A549 (cell line): ENCODE data around the gene SSBP3. TPM values are rescaled to one million over a fixed set of nuclear protein-coding genes. Genes with fewer than 3 reads are reported as not detected.

ENCODE experiments used
- ATAC-seq, 2 experiments: fragments of 200-7000 bp in 1 of 2; fragments of >200 bp in 1 of 2; cut with Nextera tagmentation in 1 of 2; cut with Tn5 transposase in 1 of 2; 3 replicates each; pipeline versions ENCODE4 v1.8.0 to v1.9.1; 2018 to 2020; ENCODE audit warnings: mild to moderate bottlenecking in 1 of 2, moderate library complexity in 1 of 2
- CTCF ChIA-PET: fragments of 300-600 bp; sonication (Branson Sonifier 250); formaldehyde crosslinking; extraction: SDS; loops from one replicate; lab custom pipeline; 2021; ENCODE audit warnings: antibody characterized with exemption, inconsistent platforms; lab: Yijun Ruan, JAX
- POLR2A ChIA-PET: fragments of 350-600 bp; formaldehyde crosslinking; extraction: SDS; loops from one replicate; lab custom pipeline; 2021; ENCODE audit warnings: antibody characterized with exemption, inconsistent platforms; lab: Yijun Ruan, JAX
- DNase-seq, 2 experiments: peaks; one replicate each; pipeline versions ENCODE4 v3.0.0 to v3.0.0-alpha.2; 2011 to 2016; ENCODE audit warnings: low read depth in 1 of 2, low spot score in 1 of 2
- FAIRE-seq: peaks from 2 replicates; lab custom pipeline; 2011; peaks lifted over from hg19 to GRCh38; lab: Jason Lieb, UNC
- H3K27ac ChIP-seq, 2 experiments: fragments of >200 bp; sonication (Bioruptor Twin); formaldehyde crosslinking; 3 replicates each; pipeline ENCODE4 v1.5.1; 2016 to 2017
- H3K4me1 ChIP-seq: fragments of >200 bp; sonication (Bioruptor Twin); formaldehyde crosslinking; 3 replicates; pipeline ENCODE4 v1.6.1; 2016
- H3K4me2 ChIP-seq: fragments of >200 bp; sonication (Bioruptor Twin); formaldehyde crosslinking; 3 replicates; pipeline ENCODE4 v1.6.1; 2016
- H3K4me3 ChIP-seq: fragments of >200 bp; sonication (Bioruptor Twin); formaldehyde crosslinking; 3 replicates; pipeline ENCODE4 v1.5.1; 2016
- H3K9me3 ChIP-seq: fragments of >200 bp; sonication (Bioruptor Twin); formaldehyde crosslinking; 3 replicates; pipeline ENCODE4 v1.6.1; 2016
- CBX8 ChIP-seq: fragments of 200-600 bp; sonication (generic); IDR thresholded peaks from 2 replicates; pipeline ENCODE4 v1.6.1; 2016
- CHD2 ChIP-seq: fragments of 150-350 bp; IDR thresholded peaks from 2 replicates; pipeline ENCODE4 v1.6.1; 2014; ENCODE audit warnings: low read length; ENCODE audit not compliant: partially characterized antibody
- EHF ChIP-seq: fragments of 250-450 bp; sonication (Bioruptor Pico); IDR thresholded peaks from 2 replicates; pipeline ENCODE4 v1.5.0; 2020; ENCODE audit warnings: mild to moderate bottlenecking
- HOXB13 ChIP-seq: fragments of 250-450 bp; sonication (Bioruptor Pico); IDR thresholded peaks from 2 replicates; pipeline ENCODE4 v1.5.0; 2020; ENCODE audit warnings: low read depth, mild to moderate bottlenecking, moderate library complexity
- KDM1A ChIP-seq: fragments of 200-600 bp; sonication (generic); IDR thresholded peaks from 2 replicates; pipeline ENCODE4 v1.6.1; 2016; ENCODE audit warnings: low read depth, mild to moderate bottlenecking
- KDM5A ChIP-seq: fragments of 200-600 bp; sonication (generic); IDR thresholded peaks from 2 replicates; pipeline ENCODE4 v1.6.1; 2016; ENCODE audit warnings: antibody characterized with exemption, mild to moderate bottlenecking
- MAFK ChIP-seq: fragments of 450-650 bp; IDR thresholded peaks from 2 replicates; pipeline ENCODE4 v1.6.1; 2014; ENCODE audit not compliant: partially characterized antibody
- MAZ ChIP-seq: fragments of 150-350 bp; IDR thresholded peaks from 2 replicates; pipeline ENCODE4 v1.6.1; 2014; ENCODE audit warnings: antibody characterized with exemption, low read depth, low read length, borderline replicate concordance
- POLR2A ChIP-seq: IDR thresholded peaks from 2 replicates; pipeline ENCODE4 v1.6.1; 2012; ENCODE audit warnings: mild to moderate bottlenecking, low read length
- RAD21 ChIP-seq, 2 experiments: fragments of >200 bp in 1 of 2; sonication (Bioruptor Twin) in 1 of 2; formaldehyde crosslinking in 1 of 2; IDR thresholded peaks in 1 of 2; conservative IDR thresholded peaks in 1 of 2; 2 replicates in 1 of 2; 3 replicates in 1 of 2; pipeline ENCODE4 v1.6.1; 2012 to 2018; ENCODE audit warnings: inconsistent platforms in 1 of 2
- TP53 ChIP-seq: fragments of 250-450 bp; sonication (Bioruptor Pico); IDR thresholded peaks from 2 replicates; pipeline ENCODE4 v1.5.0; 2021; ENCODE audit warnings: mild to moderate bottlenecking, moderate library complexity
- ZC3H11A ChIP-seq: fragments of 450-650 bp; IDR thresholded peaks from 2 replicates; pipeline ENCODE4 v1.6.1; 2014; ENCODE audit warnings: antibody characterized with exemption, mild to moderate bottlenecking
- ZFP36 ChIP-seq: fragments of 450-650 bp; IDR thresholded peaks from 2 replicates; pipeline ENCODE4 v1.6.1; 2014; ENCODE audit warnings: borderline replicate concordance; ENCODE audit not compliant: partially characterized antibody
- ZNF302 ChIP-seq: fragments of 250-450 bp; sonication (Bioruptor Pico); IDR thresholded peaks from 2 replicates; pipeline ENCODE4 v1.9.0; 2021; ENCODE audit warnings: inconsistent platforms, mild to moderate bottlenecking, moderate library complexity
- WGBS: methylation state at CpG from one replicate; pipeline ENCODE4 v1.1.6; 2017; ENCODE audit errors: missing lambda C conversion rate; 5-methylcytosine and 5-hydroxymethylcytosine counted together
- polyA plus RNA-seq, 4 experiments: library from polyadenylated mRNA; depleted of rRNA in 3 of 4; stranded (reverse); fragments of >200 nt; fragmentation: RNase III in 1 of 4; extraction: RNeasy Plus Mini Kit Qiagen cat#74134 plus additional on column Dnase treatment in 1 of 4; gene quantifications; 2 replicates in 3 of 4; 3 replicates in 1 of 4; pipeline ENCODE4 v1.2.3, GENCODE V29; 2011 to 2017
- TF ChIP-seq, protein P1 (sequence below): fragments of >200 bp; sonication (Bioruptor Twin); formaldehyde crosslinking; IDR thresholded peaks from 3 replicates; pipeline ENCODE4 v1.6.1; 2016
- TF ChIP-seq, protein P2 (sequence below): fragments of 450-650 bp; IDR thresholded peaks from 2 replicates; pipeline ENCODE4 v1.6.1; 2014; ENCODE audit warnings: antibody characterized with exemption
- TF ChIP-seq, protein P3 (sequence below): IDR thresholded peaks from 2 replicates; pipeline ENCODE4 v1.6.1; 2012

SSBP3 gene
- polyA plus RNA-seq, 2 of the 4 experiments (the other 2 are of a cell fraction), result 7.2 to 9.1 TPM

DNA sequence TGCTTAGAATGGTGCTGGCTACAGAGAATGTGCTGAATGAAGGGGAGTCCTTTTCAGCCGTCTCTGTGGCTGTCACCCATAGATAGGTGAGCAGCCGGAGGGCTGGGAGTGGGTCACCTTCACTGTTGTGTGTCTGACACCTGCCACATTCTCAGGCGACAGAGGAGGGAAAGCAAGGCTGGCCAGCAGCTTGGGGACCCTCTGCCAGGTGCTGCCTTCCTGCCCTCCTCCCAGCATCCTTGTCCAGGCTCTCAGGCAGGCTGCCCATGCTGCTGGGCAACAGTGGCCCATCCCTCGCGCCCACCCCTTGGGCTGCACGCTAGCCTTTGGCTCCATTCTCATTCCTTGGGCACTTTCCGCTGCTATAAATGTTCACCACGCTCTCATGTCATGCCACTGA lies 228.5 kb downstream of the SSBP3 start:
- DNase-seq (no peak), ATAC-seq (no peak)
- H3K27ac ChIP-seq, result no peak overlapping the region

DNA sequence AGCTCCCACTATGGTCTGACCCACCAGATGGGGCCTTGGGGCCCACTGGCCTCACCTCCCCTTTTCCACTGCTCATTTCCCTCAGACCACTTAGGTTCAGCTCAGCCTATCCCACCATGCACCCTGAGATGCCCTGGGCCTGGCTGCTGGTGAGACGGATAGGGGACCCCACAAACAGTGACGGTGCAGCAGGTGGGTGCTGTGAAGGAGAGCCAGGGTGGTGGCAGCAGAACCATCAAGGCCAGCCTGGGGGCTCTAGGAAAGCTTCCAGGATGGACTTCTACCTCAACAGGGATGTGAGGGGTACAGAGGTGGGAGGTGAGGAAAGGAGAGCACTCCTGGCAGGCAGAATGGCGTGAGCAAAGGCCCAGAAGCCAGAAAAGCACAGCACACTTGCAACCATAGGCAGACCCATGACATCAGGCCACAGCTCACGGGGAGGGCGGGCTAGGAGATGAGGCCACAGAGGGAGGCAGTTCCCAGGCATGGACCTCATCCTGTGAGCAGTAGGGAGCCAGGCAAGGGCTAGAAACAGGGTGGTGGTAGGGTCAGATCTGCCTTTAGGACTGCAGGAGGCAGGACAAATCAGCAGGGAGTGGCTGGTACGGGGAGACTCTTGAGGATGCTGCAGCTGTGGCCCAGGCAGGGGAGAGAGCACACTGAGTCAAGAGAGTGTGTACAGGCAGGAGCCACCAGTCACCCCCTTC lies 229.4 kb downstream of the SSBP3 start:
- TF ChIP-seq HOXB13 (CRISPR knock-in tag) (no peak), KDM5A (no peak), ZC3H11A (no peak), ZNF302 (no peak)
- Histone ChIP-seq H3K4me1 (no peaks in the 10 kb centered on the region), H3K4me2 (no peak overlapping the region), H3K9me3 (no peaks in the 10 kb centered on the region), H3K4me3 (no peak overlapping the region), H3K27ac (no peak overlapping the region)
- no peak for ATAC-seq
- whole genome bisulfite sequencing, result 86% methylated on average over 4 of the region's 6 CpGs
- DNase-seq, result no peak
- POLR2A ChIA-PET, result no interaction called here
- CTCF ChIA-PET, result interaction anchor here (0.5 kb wide), 1 partner anchor 34 kb away, joined by 3 read pairs; no protein-coding TSS in a partner anchor
- FAIRE-seq, result no peak

More for the DNA sequence above, 228.5 kb downstream of the SSBP3 start:
- 85% methylated on average over 8 of the region's 8 CpGs for WGBS
- CTCF ChIA-PET, result no interaction called here
- POLR2A ChIA-PET, result no interaction called here
- no peak overlapping the region for H3K4me2 ChIP-seq
- no peak for FAIRE-seq
- no peak for TF ChIP-seq POLR2A
- no peak for TF ChIP-seq CHD2
- TF ChIP-seq CBX8, result no peak
- no peak for TF ChIP-seq MAFK
- no peak for TF ChIP-seq RAD21 (conservative IDR thresholded peaks at IDR 0.05 in 1 of 2, IDR thresholded peaks at IDR 0.05 in 1 of 2)
- TF ChIP-seq ZFP36, result no peak
- TF ChIP-seq KDM1A, result no peak
- no peak for TF ChIP-seq MAZ
- no peak for TF ChIP-seq EHF
- no peak for TF ChIP-seq TP53
- TF ChIP-seq, protein P1, sequence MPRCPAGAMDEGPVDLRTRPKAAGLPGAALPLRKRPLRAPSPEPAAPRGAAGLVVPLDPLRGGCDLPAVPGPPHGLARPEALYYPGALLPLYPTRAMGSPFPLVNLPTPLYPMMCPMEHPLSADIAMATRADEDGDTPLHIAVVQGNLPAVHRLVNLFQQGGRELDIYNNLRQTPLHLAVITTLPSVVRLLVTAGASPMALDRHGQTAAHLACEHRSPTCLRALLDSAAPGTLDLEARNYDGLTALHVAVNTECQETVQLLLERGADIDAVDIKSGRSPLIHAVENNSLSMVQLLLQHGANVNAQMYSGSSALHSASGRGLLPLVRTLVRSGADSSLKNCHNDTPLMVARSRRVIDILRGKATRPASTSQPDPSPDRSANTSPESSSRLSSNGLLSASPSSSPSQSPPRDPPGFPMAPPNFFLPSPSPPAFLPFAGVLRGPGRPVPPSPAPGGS, result no peak
- TF ChIP-seq, protein P2, sequence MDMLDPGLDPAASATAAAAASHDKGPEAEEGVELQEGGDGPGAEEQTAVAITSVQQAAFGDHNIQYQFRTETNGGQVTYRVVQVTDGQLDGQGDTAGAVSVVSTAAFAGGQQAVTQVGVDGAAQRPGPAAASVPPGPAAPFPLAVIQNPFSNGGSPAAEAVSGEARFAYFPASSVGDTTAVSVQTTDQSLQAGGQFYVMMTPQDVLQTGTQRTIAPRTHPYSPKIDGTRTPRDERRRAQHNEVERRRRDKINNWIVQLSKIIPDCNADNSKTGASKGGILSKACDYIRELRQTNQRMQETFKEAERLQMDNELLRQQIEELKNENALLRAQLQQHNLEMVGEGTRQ, result no peak
- TF ChIP-seq, protein P3, sequence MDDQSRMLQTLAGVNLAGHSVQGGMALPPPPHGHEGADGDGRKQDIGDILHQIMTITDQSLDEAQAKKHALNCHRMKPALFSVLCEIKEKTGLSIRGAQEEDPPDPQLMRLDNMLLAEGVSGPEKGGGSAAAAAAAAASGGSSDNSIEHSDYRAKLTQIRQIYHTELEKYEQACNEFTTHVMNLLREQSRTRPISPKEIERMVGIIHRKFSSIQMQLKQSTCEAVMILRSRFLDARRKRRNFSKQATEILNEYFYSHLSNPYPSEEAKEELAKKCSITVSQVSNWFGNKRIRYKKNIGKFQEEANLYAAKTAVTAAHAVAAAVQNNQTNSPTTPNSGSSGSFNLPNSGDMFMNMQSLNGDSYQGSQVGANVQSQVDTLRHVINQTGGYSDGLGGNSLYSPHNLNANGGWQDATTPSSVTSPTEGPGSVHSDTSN, result no peak
- TF ChIP-seq, all 56 proteins: peak for 0
- Histone ChIP-seq H3K4me3 (no peak overlapping the region), H3K4me1 (no peaks in the 10 kb centered on the region), H3K9me3 (no peaks in the 10 kb centered on the region)

Other genes with a start within 250 kb of the SSBP3 start
- gene CYB5RL, start 206.4 kb downstream of the SSBP3 start, polyA plus RNA-seq (2011; rRNA removed), result 3.6 and 5.0 TPM in 2 replicates
- 3.4 to 4.2 TPM (median 4.0 TPM) in 3 replicates for gene CYB5RL, start 206.4 kb downstream of the SSBP3 start, polyA plus RNA-seq (2017; fragmentation: RNase III; extraction: RNeasy Plus Mini Kit Qiagen cat#74134 plus additional on column Dnase treatment)
- 16.2 and 33.0 TPM in 2 replicates for gene MRPL37, start 206.2 kb downstream of the SSBP3 start, polyA plus RNA-seq (2011; rRNA removed)
- 64.8 to 70.4 TPM (median 68.9 TPM) in 3 replicates for gene MRPL37, start 206.2 kb downstream of the SSBP3 start, polyA plus RNA-seq (2017; fragmentation: RNase III; extraction: RNeasy Plus Mini Kit Qiagen cat#74134 plus additional on column Dnase treatment)
- gene ACOT11, start 141.8 kb upstream of the SSBP3 start, polyA plus RNA-seq (2011; rRNA removed), result 1.7 and 2.0 TPM in 2 replicates
- 1.5 to 1.8 TPM (median 1.7 TPM) in 3 replicates for gene ACOT11, start 141.8 kb upstream of the SSBP3 start, polyA plus RNA-seq (2017; fragmentation: RNase III; extraction: RNeasy Plus Mini Kit Qiagen cat#74134 plus additional on column Dnase treatment)
- not detected in 2 replicates for gene FAM151A, start 217.1 kb upstream of the SSBP3 start, polyA plus RNA-seq (2011; rRNA removed)
- gene FAM151A, start 217.1 kb upstream of the SSBP3 start, polyA plus RNA-seq (2017; fragmentation: RNase III; extraction: RNeasy Plus Mini Kit Qiagen cat#74134 plus additional on column Dnase treatment), result not detected in 3 replicates
- 0.04 TPM in 1 of 2 replicates, not detected in the other for gene MROH7, start 235.4 kb upstream of the SSBP3 start, polyA plus RNA-seq (2011; rRNA removed)
- not detected in 3 replicates for gene MROH7, start 235.4 kb upstream of the SSBP3 start, polyA plus RNA-seq (2017; fragmentation: RNase III; extraction: RNeasy Plus Mini Kit Qiagen cat#74134 plus additional on column Dnase treatment)